Measurements from ENCODE around the gene LOXL1. TPM values are rescaled to one million over a fixed set of nuclear protein-coding genes. Genes with fewer than 3 reads are reported as not detected.

The LOXL1 gene
- polyA plus RNA-seq, 1 experiment = 114 TPM

- Histone ChIP-seq H3K4me3 (ENCODE audit: low read depth, low read length) (no peak overlapping the region), H3K27ac (ENCODE audit: low read depth, low read length) (no peak overlapping the region), H3K27me3 (ENCODE audit: control insufficient read depth, insufficient read depth, low read length) (peaks cover 43% of the 10 kb centered on the region), H3K9me3 (ENCODE audit: control insufficient read depth, insufficient read depth, low read length) (no peaks in the 10 kb centered on the region; the same call in 1 of the 2 replicates)
- POLR2A ChIA-PET = no interaction called here
- DNase-seq (ENCODE audit: low read depth, low spot score) = no peak
- no peak for TF ChIP-seq CTCF (IDR thresholded peaks at IDR 0.05; ENCODE audit: low read depth, low read length)
- CTCF ChIA-PET = interaction anchor here (1.1 kb wide), 1 partner anchor 10 kb away, joined by 4 read pairs; the partner anchor contains the start of gene TBC1D21
Measured at GRCh38 chr15:73884159-73884558, 42.1 kb upstream of the LOXL1 start.

GRCh38 chr15:73885954-73886700, 40.1 kb upstream of the LOXL1 start:
- H3K9me3 ChIP-seq (ENCODE audit: control insufficient read depth, insufficient read depth, low read length) = no peaks in the 10 kb centered on the region; the same call in 1 of the 2 replicates
- CTCF ChIA-PET = no interaction called here
- no peak overlapping the region for H3K4me3 ChIP-seq (ENCODE audit: low read depth, low read length)
- no peak overlapping the region for H3K27ac ChIP-seq (ENCODE audit: low read depth, low read length)
- H3K27me3 ChIP-seq (ENCODE audit: control insufficient read depth, insufficient read depth, low read length) = peaks cover 50% of the 10 kb centered on the region
- POLR2A ChIA-PET = no interaction called here
- TF ChIP-seq CTCF (IDR thresholded peaks at IDR 0.05; ENCODE audit: low read depth, low read length) = no peak
- DNase-seq (ENCODE audit: low read depth, low spot score) = no peak

- POLR2A ChIA-PET = no interaction called here
- TF ChIP-seq CTCF (IDR thresholded peaks at IDR 0.05; ENCODE audit: low read depth, low read length) = no peak
Measured at GRCh38 chr15:73886717-73887345, 39.4 kb upstream of the LOXL1 start.

GRCh38 chr15:73887481-73887880, 38.8 kb upstream of the LOXL1 start:
- no peak for TF ChIP-seq CTCF (IDR thresholded peaks at IDR 0.05; ENCODE audit: low read depth, low read length)
- peaks cover 40% of the 10 kb centered on the region for H3K27me3 ChIP-seq (ENCODE audit: control insufficient read depth, insufficient read depth, low read length)
- H3K9me3 ChIP-seq (ENCODE audit: control insufficient read depth, insufficient read depth, low read length) = peaks cover 12% of the 10 kb centered on the region
- no peak overlapping the region for H3K4me3 ChIP-seq (ENCODE audit: low read depth, low read length)
- H3K27ac ChIP-seq (ENCODE audit: low read depth, low read length) = no peak overlapping the region
- no peak for DNase-seq (ENCODE audit: low read depth, low spot score)
- ChIA-PET POLR2A (no interaction called here), CTCF (interaction anchor here (1.4 to 1.5 kb wide), 2 partner anchors 10 to 14 kb away, joined by 7 read pairs; partner anchors contain the start of gene TBC1D21)

More at GRCh38 chr15:73886717-73887345, 39.4 kb upstream of the LOXL1 start:
- Histone ChIP-seq H3K4me3 (ENCODE audit: low read depth, low read length) (no peak overlapping the region), H3K27ac (ENCODE audit: low read depth, low read length) (no peak overlapping the region), H3K9me3 (ENCODE audit: control insufficient read depth, insufficient read depth, low read length) (peaks cover 6% of the 10 kb centered on the region), H3K27me3 (ENCODE audit: control insufficient read depth, insufficient read depth, low read length) (peaks cover 45% of the 10 kb centered on the region)
- CTCF ChIA-PET = no interaction called here
- no peak for DNase-seq (ENCODE audit: low read depth, low spot score)

Measured in AG04450 (cell line).